DND-41 (cell line): ENCODE data around the gene SMIM17.

Source experiments
- ATAC-seq: fragments of 200-7000 bp; cut with Tn5 transposase; 3 replicates; pipeline ENCODE4 v1.9.1; 2021; ENCODE audit warnings: low read depth; ENCODE audit not compliant: insufficient read depth
- DNase-seq: peaks from one replicate; pipeline ENCODE4 v3.0.0-alpha.2; 2020
- H2AFZ ChIP-seq: 2 replicates; pipeline ENCODE4 v1.6.0; 2012; ENCODE audit warnings: low read depth, low read length
- H3K27ac ChIP-seq: 2 replicates; pipeline ENCODE4 v1.5.1; 2012; ENCODE audit warnings: low read length, inconsistent platforms
- H3K27me3 ChIP-seq: fragments of 200-600 bp; sonication (generic); 2 replicates; pipeline ENCODE4 v1.6.0; 2012; ENCODE audit warnings: low read length, mild to moderate bottlenecking, inconsistent platforms; ENCODE audit not compliant: insufficient read depth, poor library complexity
- H3K36me3 ChIP-seq: 2 replicates; pipeline ENCODE4 v1.5.1; 2012; ENCODE audit warnings: low read length, inconsistent platforms; ENCODE audit not compliant: insufficient read depth
- H3K4me1 ChIP-seq: 2 replicates; pipeline ENCODE4 v1.5.1; 2012; ENCODE audit warnings: mild to moderate bottlenecking, low read length; ENCODE audit not compliant: insufficient read depth
- H3K4me2 ChIP-seq: 2 replicates; pipeline ENCODE4 v1.6.0; 2012; ENCODE audit warnings: mild to moderate bottlenecking, moderate library complexity, low read length, inconsistent platforms; ENCODE audit not compliant: insufficient read depth
- H3K4me3 ChIP-seq, 2 experiments: fragments of 200-600 bp in 1 of 2; shearing (Covaris generic) in 1 of 2; 2 replicates each; pipeline ENCODE4 v1.5.1; 2012 to 2016; ENCODE audit warnings: inconsistent platforms in 2 of 2, low read length in 2 of 2, mild to moderate bottlenecking in 2 of 2, low read depth in 1 of 2, moderate library complexity in 1 of 2
- H3K79me2 ChIP-seq: 2 replicates; pipeline ENCODE4 v1.6.0; 2012; ENCODE audit warnings: low read length, inconsistent platforms; ENCODE audit not compliant: insufficient read depth
- H3K9ac ChIP-seq: 2 replicates; pipeline ENCODE4 v1.6.0; 2012; ENCODE audit warnings: low read depth, mild to moderate bottlenecking, inconsistent platforms, low read length, moderate library complexity
- H3K9me3 ChIP-seq: 2 replicates; pipeline ENCODE4 v1.5.1; 2012; ENCODE audit warnings: low read length, moderate library complexity, mild to moderate bottlenecking, inconsistent platforms; ENCODE audit not compliant: insufficient read depth, severe bottlenecking
- H4K20me1 ChIP-seq: 2 replicates; pipeline ENCODE4 v1.6.0; 2012; ENCODE audit warnings: low read length; ENCODE audit not compliant: insufficient read depth
- CTCF ChIP-seq: IDR thresholded peaks from 2 replicates; pipeline ENCODE4 v1.5.1; 2012; ENCODE audit warnings: borderline replicate concordance, low read length, moderate library complexity, mild to moderate bottlenecking; ENCODE audit not compliant: poor library complexity, severe bottlenecking; ENCODE audit errors: extremely low read depth
- EZH2 ChIP-seq: IDR thresholded peaks from 3 replicates; pipeline ENCODE4 v1.6.1; 2012; ENCODE audit warnings: borderline replicate concordance, low read depth, mild to moderate bottlenecking, moderate library complexity, low read length, inconsistent platforms; ENCODE audit not compliant: severe bottlenecking

The SMIM17 gene

GRCh38 chr19:56667311-56667870 is 24.4 kb downstream of the SMIM17 start:
- Histone ChIP-seq H3K4me3 (no peak overlapping the region), H3K27ac (no peak overlapping the region), H3K79me2 (no peaks in the 10 kb centered on the region), H3K36me3 (no peaks in the 10 kb centered on the region), H3K9ac (no peak overlapping the region), H4K20me1 (no peaks in the 10 kb centered on the region), H3K4me2 (no peak overlapping the region), H3K4me1 (no peaks in the 10 kb centered on the region), H2AFZ (no peak overlapping the region), H3K9me3 (peaks cover 9% of the 10 kb centered on the region), H3K27me3 (no peaks in the 10 kb centered on the region)
- TF ChIP-seq CTCF (no peak), EZH2 (no peak)
- DNase-seq (no peak), ATAC-seq (no peak)

GRCh38 chr19:56668676-56669075 is 25.7 kb downstream of the SMIM17 start:
- no peak overlapping the region for H3K4me2 ChIP-seq
- no peak overlapping the region for H2AFZ ChIP-seq
- no peaks in the 10 kb centered on the region for H3K79me2 ChIP-seq
- no peak overlapping the region for H3K9ac ChIP-seq
- H3K27me3 ChIP-seq, result no peaks in the 10 kb centered on the region
- DNase-seq (no peak), ATAC-seq (no peak)
- no peak overlapping the region for H3K4me3 ChIP-seq
- no peaks in the 10 kb centered on the region for H3K36me3 ChIP-seq
- TF ChIP-seq CTCF (no peak), EZH2 (no peak)
- H3K27ac ChIP-seq, result no peak overlapping the region
- peaks cover 9% of the 10 kb centered on the region for H3K9me3 ChIP-seq
- no peaks in the 10 kb centered on the region for H3K4me1 ChIP-seq
- H4K20me1 ChIP-seq, result no peaks in the 10 kb centered on the region

- DNase-seq (no peak), ATAC-seq (no peak)
- Histone ChIP-seq H3K36me3 (no peaks in the 10 kb centered on the region), H3K79me2 (no peaks in the 10 kb centered on the region), H3K4me3 (no peak overlapping the region), H3K4me1 (no peaks in the 10 kb centered on the region), H3K4me2 (no peak overlapping the region), H2AFZ (no peak overlapping the region), H3K9me3 (peaks cover 9% of the 10 kb centered on the region), H3K9ac (no peak overlapping the region), H3K27ac (no peak overlapping the region), H3K27me3 (no peaks in the 10 kb centered on the region), H4K20me1 (no peaks in the 10 kb centered on the region)
- TF ChIP-seq CTCF (no peak), EZH2 (no peak)
These were observed 27.5 kb downstream of the SMIM17 start for GRCh38 chr19:56670401-56670960.
